HepG2 (cell line): ENCODE data around the gene SNF8. TPM values are rescaled to one million over a fixed set of nuclear protein-coding genes. Genes with fewer than 3 reads are reported as not detected.

Experiments used
- AGO2 ChIP-seq: fragments of 200-400 bp; formaldehyde crosslinking; optimal IDR thresholded peaks from 2 replicates; pipeline ENCODE3; 2017; ENCODE audit warnings: mild to moderate bottlenecking, low read depth, low read length, moderate library complexity
- ARID3A ChIP-seq: IDR thresholded peaks from 2 replicates; pipeline ENCODE4 v1.6.1; 2012; ENCODE audit warnings: low read depth, low read length, improper control_type of control experiment
- ATF7 ChIP-seq, 2 experiments: fragments of 450-650 bp in 1 of 2; sonication (generic) in 1 of 2; formaldehyde crosslinking in 1 of 2; IDR thresholded peaks; 2 replicates each; pipeline versions ENCODE4 v1.4.0 to v1.6.1; 2016 to 2020; ENCODE audit warnings: antibody characterized with exemption in 1 of 2, mild to moderate bottlenecking in 1 of 2, missing genetic modification reagents in 1 of 2
- FLYWCH1 ChIP-seq: sonication (generic); formaldehyde crosslinking; IDR thresholded peaks from 2 replicates; pipeline ENCODE4 v1.8.1; 2023; ENCODE audit warnings: mild to moderate bottlenecking, missing genetic modification reagents
- GRHL1 ChIP-seq: sonication (generic); formaldehyde crosslinking; conservative IDR thresholded peaks from 2 replicates; pipeline ENCODE4 v1.8.0; 2022; ENCODE audit warnings: missing genetic modification reagents
- HNRNPL ChIP-seq: fragments of 200-400 bp; formaldehyde crosslinking; IDR thresholded peaks from 2 replicates; pipeline ENCODE4 v1.6.1; 2017; ENCODE audit warnings: mild to moderate bottlenecking, low read depth, low read length
- NFATC3 ChIP-seq: sonication (generic); formaldehyde crosslinking; IDR thresholded peaks from 2 replicates; pipeline ENCODE4 v1.5.1; 2020; ENCODE audit warnings: mild to moderate bottlenecking, missing genetic modification reagents
- NFYB ChIP-seq: sonication (generic); formaldehyde crosslinking; IDR thresholded peaks from 2 replicates; pipeline ENCODE4 v1.4.0; 2020; ENCODE audit warnings: missing genetic modification reagents
- NR2F1 ChIP-seq, 2 experiments: fragments of 450-650 bp in 1 of 2; formaldehyde crosslinking in 1 of 2; IDR thresholded peaks; 2 replicates each; pipeline versions ENCODE4 v1.5.0 to v1.6.1; 2016 to 2020; ENCODE audit warnings: mild to moderate bottlenecking in 1 of 2, missing compliant biosample characterization in 1 of 2, missing genetic modification reagents in 1 of 2, moderate library complexity in 1 of 2
- PBX3 ChIP-seq: sonication (generic); formaldehyde crosslinking; IDR thresholded peaks from 2 replicates; pipeline ENCODE4 v1.8.1; 2023; ENCODE audit warnings: missing genetic modification reagents, inconsistent platforms, borderline replicate concordance
- POLR2A ChIP-seq, 2 experiments: IDR thresholded peaks; 2 replicates each; pipeline ENCODE4 v1.6.1; 2011; ENCODE audit warnings: low read depth in 2 of 2, low read length in 2 of 2, mild to moderate bottlenecking in 1 of 2, moderate library complexity in 1 of 2; ENCODE audit not compliant: insufficient read depth in 1 of 2
- PRDM10 ChIP-seq: sonication (generic); formaldehyde crosslinking; IDR thresholded peaks from 2 replicates; pipeline ENCODE4 v1.4.0; 2020; ENCODE audit warnings: low read depth, missing genetic modification reagents
- SAFB2 ChIP-seq: sonication (generic); formaldehyde crosslinking; IDR thresholded peaks from 2 replicates; pipeline ENCODE4 v1.5.1; 2020; ENCODE audit warnings: missing genetic modification reagents, low read depth, mild to moderate bottlenecking, borderline replicate concordance
- TAF15 ChIP-seq: fragments of 200-400 bp; formaldehyde crosslinking; IDR thresholded peaks from one replicate; pipeline ENCODE4 v1.6.1; 2018; ENCODE audit warnings: mild to moderate bottlenecking, low read depth, low read length; ENCODE audit not compliant: poor library complexity, severe bottlenecking
- TBL1XR1 ChIP-seq: fragments of 150-350 bp; IDR thresholded peaks from 2 replicates; pipeline ENCODE4 v1.6.1; 2014; ENCODE audit warnings: borderline replicate concordance, low read length; ENCODE audit not compliant: partially characterized antibody
- TEF ChIP-seq: sonication (generic); formaldehyde crosslinking; IDR thresholded peaks from 2 replicates; pipeline ENCODE4 v1.5.0; 2020; ENCODE audit warnings: missing genetic modification reagents
- THYN1 ChIP-seq: sonication (generic); formaldehyde crosslinking; IDR thresholded peaks from 2 replicates; pipeline ENCODE4 v1.8.1; 2023; ENCODE audit warnings: low read depth, mild to moderate bottlenecking, moderate library complexity, missing genetic modification reagents, borderline replicate concordance
- ZBTB1 ChIP-seq: sonication (generic); formaldehyde crosslinking; IDR thresholded peaks from 2 replicates; pipeline ENCODE4 v1.4.0; 2020; ENCODE audit warnings: missing genetic modification reagents, borderline replicate concordance
- ZFP1 ChIP-seq: IDR thresholded peaks from 2 replicates; pipeline ENCODE4 v1.6.1; 2016
- ZNF383 ChIP-seq: sonication (generic); formaldehyde crosslinking; IDR thresholded peaks from 2 replicates; pipeline ENCODE4 v1.4.0; 2020; ENCODE audit warnings: missing genetic modification reagents, mild to moderate bottlenecking, borderline replicate concordance
- ZNF598 ChIP-seq: sonication (generic); formaldehyde crosslinking; IDR thresholded peaks from 2 replicates; pipeline ENCODE4 v1.5.1; 2020; ENCODE audit warnings: mild to moderate bottlenecking, missing genetic modification reagents, borderline replicate concordance
- polyA plus RNA-seq, 8 experiments: library from polyadenylated mRNA; depleted of rRNA in 3 of 8; stranded (reverse) in 7 of 8; unstranded in 1 of 8; fragments of >200 nt; fragmentation: Illumina TruSeq in 4 of 8; extraction: Trizol in 4 of 8; gene quantifications; 2 replicates each; pipeline versions ENCODE4 v1.2.1 to v1.2.3, GENCODE V29; 2011 to 2016; ENCODE audit warnings: low read depth in 4 of 8, missing spikeins in 1 of 8, mixed read lengths in 1 of 8; ENCODE audit not compliant: insufficient read depth in 1 of 8
- total RNA-seq, 5 experiments: library from RNA; depleted of rRNA; stranded (reverse); fragments of >200 nt; fragmentation: Illumina TruSeq; extraction: Trizol; gene quantifications; 2 replicates each; pipeline ENCODE4 v1.2.3, GENCODE V29; 2016; ENCODE audit warnings: low read depth in 1 of 5

Gene SNF8
- total and polyA plus RNA-seq, 2 of the 13 experiments (the other 11 are each of a cell fraction or from before 2014, with no cell fraction given) = 114 to 153 TPM

GRCh38 chr17:48930435-48930873 lies 14.2 kb downstream of the SNF8 start (continued):
- TF ChIP-seq ATF7 (IDR thresholded peaks at IDR 0.05) (no peak), ATF7 (CRISPR knock-in tag; IDR thresholded peaks at IDR 0.05) (no peak), HNRNPL (no peak), POLR2A (IDR thresholded peaks at IDR 0.05; ENCODE audit: insufficient read depth in 1 of 2, low read depth in 2 of 2, low read length in 2 of 2) (peak in 1 of 2 experiments; percentile 37; a peak in 1 of 4 replicates), ZNF598 (no peak), TAF15 (no peak), ZFP1 (CRISPR knock-in tag) (no peak), ARID3A (no peak), PRDM10 (CRISPR knock-in tag) (0 out of 2 replicates have a peak, but pooled peaks have one; percentile 15), PBX3 (CRISPR knock-in tag) (no peak), NR2F1 (CRISPR knock-in tag; IDR thresholded peaks at IDR 0.05) (no peak), TBL1XR1 (no peak), SAFB2 (CRISPR knock-in tag) (no peak), GRHL1 (CRISPR knock-in tag) (no peak), TEF (CRISPR knock-in tag) (no peak), AGO2 (peak; percentile 47), ZBTB1 (CRISPR knock-in tag) (no peak), ZNF383 (CRISPR knock-in tag) (no peak), NFATC3 (CRISPR knock-in tag) (no peak), FLYWCH1 (CRISPR knock-in tag) (no peak), NFYB (CRISPR knock-in tag) (no peak), THYN1 (CRISPR knock-in tag) (no peak)
